Stimulated activated CD8-positive, alpha-beta memory T cell treated with anti-CD3 and anti-CD28 coated beads, Interleukin-15, amount 100 ng/mL, for 1 hour (primary cell): Measurements from ENCODE around the gene BAIAP2L1.
A peak's percentile ranks its signal among the peaks of the same experiment; 100 is the strongest.

ENCODE experiments used
- DNase-seq: peaks from one replicate; pipeline ENCODE4 v3.0.0-alpha.2; 2020; ENCODE audit warnings: low read depth

BAIAP2L1 gene

DNA sequence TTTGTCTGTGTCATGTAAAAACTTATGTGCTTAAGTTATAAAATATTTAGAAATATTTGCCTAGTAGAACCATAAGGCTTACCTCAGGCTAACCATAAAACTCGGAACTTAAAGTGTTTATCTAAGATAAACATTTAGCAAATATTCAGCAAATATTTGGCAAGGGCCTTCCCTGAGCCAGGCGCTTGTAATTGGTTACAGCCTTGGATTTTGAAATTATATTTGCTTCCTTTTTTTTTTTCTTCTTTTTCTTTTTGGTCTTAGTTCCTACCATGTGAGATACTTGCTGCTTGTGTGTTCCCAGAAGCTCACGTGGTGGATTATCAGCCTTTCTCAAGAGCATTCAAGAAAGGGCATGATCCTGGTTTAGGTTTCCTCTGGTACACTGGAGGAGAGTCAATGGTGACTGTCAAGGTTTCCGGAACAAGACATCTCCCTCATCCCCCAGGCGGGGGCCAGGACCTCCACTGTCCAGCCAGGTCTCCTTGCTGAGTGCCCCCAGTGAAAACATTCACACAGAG is 124.6 kb downstream of the BAIAP2L1 start:
- DNase-seq, result no peak

DNA sequence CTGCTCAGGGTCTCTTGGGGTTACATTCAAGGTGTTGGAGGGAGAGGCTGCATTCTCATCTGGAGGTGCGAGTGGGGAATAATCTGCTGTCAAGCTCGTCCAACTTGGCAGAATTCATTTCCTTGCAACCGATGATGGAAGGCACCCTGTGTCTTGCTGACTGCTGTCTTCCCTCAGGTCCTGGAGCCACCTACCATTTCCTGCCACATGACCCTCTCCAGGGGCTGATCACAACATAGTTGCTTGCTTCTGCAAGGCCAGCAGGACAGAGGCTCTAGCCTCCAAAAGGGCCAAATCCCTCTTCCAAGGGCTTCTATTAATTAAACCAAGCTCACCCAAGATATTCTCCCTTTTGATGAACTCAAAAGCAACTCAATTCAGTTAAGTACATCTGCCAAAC is 133.6 kb downstream of the BAIAP2L1 start:
- DNase-seq, result no peak

DNA sequence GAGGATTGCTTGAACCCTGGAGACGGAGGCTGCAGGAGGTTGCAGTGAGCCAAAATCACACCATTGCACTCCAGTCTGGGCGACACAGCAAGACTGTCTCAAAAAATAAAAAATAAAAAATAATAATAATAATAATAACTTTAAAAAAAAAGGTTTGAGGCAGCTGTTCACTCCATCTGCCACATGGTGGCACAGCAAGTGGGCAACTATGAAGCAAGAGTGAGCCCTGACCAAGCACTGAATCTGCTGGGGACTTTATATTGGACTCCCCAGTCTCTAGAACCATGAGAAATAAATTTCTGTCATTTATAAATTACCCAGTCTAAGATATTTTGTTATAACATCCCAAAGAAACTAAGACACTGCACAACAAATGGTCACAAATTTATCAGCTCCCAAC is 134.1 kb downstream of the BAIAP2L1 start:
- DNase-seq, result no peak

DNA sequence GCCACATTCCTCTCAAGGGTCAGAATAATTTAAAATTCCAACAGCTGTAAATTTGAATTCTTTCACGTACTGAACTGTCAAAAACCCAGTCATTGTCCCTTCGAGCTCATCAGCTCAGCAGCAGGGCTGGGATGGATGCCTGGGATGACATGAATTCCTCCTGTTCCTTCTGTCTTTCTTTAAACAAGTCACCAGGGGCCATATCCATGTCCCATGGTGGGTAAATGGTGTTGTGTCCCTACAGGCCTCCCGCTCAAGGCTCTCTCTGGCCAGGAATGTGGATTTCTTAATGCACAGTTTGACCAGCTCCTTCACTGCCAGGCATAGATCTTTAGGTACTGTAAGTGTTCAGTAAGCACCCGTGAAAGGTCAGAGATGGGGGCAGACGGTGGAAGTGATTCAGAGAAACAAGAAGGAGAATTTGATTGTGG is 135.0 kb downstream of the BAIAP2L1 start:
- DNase-seq, result no peak

DNA sequence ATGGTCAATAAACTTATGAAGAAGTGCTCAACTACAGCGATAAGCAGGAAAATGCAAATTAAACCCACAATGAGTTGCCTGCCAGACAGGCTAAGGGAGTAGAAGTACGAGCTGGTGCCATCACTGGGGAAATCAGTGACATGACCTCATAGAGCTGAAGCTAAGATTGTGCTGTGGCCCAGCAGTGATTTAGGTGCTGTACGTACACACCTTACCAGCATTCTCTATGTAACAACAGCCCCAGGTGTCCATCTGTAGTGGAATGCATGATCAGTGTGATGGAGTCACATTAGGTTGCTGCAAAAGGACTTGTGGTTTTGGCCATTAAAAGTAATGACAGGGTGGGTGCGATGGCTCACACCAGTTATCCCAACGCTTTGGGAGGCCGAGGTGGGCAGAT is 143.2 kb downstream of the BAIAP2L1 start:
- no peak for DNase-seq

DNA sequence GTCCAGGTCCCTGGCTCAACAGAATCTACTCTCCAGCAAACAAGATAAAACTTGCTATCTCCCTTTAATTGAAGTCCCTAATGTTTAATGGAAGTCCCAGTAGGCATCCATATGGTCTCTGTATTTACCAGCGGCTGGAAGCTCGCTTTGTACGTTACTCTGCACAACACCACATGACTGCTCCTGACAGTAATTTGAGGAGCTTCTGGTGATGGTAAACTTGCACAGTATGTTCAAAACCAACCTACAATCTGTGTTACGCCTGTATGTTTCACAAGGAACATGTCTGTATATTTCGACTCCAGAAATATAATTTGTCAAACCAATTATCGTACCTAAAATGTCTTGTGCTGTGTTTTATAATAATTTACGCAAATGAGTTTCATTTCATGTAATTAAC is 144.5 kb downstream of the BAIAP2L1 start:
- DNase-seq, result no peak

DNA sequence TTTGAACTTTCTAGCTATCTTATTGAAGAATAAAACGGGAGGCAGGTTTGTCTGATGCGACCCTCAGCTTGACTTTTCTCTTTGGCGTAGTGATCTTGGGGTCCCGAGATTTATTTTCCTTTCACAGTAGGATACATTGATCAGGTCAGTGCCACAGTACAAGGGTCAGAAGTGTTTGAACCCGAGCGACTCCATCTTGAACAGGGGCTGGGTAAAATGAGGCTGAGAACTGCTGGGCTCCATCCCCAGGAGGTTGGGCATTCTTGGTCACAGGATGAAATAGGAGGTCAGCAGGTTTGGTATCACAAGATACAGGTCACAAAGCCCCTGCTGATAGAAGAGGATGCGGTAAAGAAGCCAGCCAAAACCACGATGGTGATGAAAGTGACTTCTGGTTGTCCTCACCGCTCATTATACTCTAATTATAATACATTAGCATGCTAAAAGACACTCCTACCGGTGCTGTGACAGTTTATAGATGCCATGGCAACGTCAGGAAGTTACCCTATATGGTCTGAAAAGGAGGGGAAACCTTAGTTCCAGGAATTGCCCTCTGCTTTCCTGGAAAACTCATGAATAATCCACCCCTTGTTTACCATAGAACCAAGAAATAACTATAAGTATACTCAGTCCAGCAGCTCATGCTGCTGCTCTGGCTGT is 145.8 kb downstream of the BAIAP2L1 start:
- no peak for DNase-seq

DNA sequence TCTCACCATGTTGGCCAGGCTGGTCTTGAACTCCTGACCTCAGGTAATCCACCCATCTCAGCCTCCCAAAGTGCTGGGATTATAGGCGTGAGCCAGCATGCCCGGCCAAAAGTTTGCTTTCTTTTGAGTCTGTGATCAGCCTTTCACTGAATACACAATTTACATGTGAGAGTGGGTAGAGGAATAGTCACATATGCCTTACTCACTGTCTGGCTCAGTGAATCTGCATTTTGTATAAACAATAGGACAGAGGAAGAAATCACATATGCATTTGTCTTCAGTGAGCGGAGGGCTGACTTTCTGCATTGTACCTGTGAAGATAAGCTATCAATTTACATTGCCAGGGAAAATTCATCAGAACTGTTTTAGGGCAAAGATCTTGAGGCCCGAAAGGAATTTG is 146.4 kb downstream of the BAIAP2L1 start:
- no peak for DNase-seq

DNA sequence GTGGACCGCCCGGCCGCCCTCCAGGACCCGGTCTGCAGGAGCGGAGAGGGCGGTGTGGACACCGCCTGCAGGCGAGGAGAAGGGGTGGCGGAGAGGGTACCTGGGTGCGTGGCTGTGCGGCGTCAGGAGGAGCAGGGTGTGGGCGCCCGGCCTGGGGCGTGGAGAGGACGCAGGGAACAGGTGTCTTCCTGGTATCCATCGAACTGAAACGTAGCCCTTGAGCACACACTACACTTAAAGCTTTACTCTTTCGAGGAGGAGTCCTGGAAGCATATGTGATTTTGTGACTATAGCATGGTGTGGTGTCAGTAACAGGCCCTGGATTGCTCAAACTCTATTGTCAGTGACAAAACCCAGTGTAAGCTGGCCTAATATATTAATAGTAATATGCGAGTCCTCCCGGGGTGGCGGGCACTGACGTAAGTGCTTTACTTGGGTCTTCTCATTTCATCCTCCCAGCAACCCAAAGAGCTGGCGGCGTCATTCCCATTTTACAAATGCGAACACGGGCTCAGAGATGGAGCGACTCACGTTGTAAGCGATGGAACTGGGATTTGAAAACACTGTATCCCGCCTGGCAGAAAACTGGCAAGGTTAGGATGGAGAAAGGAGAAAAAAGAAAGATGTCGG is 148.3 kb downstream of the BAIAP2L1 start:
- DNase-seq, result no peak

DNA sequence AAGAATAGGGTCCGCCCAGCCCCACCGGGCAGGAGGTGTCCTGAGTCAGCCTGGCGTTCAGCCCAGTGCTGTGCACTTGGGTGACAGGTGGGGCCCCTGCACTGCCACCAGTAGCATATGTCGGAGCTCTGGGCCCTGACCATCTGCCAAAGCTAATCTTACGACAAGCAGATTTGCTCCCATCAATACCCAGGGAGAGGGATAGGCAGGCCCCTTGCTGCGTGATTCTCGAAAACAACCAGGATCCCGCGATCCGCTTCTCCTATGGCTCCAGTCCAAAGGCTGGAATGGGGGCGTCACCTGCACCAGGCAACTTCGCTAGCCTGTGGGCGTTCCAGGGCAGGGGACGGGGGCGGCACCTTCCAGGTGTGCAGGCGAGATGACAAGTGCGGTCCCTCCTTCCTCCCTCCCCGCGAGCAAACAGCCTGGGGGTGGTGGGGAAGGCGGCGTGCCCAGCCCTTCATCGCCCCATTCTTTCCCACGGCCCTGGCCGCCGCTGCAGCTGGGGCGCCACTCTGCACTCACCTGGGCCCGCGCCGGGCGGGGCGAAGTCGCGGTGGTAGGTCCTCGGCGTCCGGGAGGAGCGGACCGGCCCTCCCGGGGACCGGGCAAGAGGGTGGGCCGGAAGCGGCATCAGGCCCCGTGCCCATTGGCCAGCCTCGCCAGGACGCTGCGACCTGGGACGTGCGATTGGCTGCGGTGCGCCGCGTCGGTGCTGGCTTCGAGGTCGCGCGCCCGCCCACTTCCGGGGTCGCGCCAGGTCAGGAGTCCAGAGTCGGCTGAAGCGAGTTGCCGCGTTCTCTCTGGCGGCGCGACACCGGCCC is 149.1 kb downstream of the BAIAP2L1 start, which contains the start of gene TECPR1:
TSS of gene TECPR1 (minus strand) at position 632 of the 824 bp plus-strand sequence. CDS start 6,086 bp downstream, outside the sequence.
- peak; percentile 63 for DNase-seq

DNA sequence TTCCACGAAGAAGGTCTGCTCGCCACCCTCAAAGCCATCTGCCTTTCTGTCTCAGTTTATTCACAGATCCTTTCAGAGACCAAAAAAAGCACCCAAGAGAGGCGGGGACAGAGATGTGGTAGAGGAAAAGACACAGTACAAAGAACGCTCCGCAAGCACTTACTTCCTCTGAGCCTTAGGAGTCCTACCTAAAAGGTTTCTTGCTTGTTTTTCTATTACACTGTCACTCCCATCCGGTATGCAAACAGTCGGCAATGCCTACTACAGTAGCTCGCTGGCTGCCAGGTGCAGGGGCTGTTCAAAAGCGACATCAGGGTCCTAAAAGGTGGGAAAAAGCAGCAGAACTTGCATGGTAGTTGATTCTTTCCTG is 149.7 kb downstream of the BAIAP2L1 start:
- no peak for DNase-seq

DNA sequence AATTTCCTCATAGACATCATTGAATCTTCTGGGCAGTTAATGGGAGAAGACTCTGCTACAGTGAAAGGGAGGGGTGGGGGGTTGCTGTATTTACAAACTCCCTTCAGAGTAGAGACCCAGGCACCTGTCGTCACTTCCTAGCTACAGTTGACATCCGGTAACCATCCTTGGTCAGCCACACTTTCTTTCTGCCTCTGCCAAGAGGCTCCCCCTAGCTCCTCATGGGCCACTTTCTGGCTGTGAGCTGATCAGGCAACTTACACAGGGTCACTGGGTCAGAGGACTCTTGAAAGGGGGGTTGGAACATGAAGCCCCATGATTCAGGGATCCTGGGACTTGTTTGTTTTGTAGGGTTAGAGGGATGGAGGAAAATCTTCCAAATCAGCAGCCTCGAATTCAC is 150.1 kb downstream of the BAIAP2L1 start:
- DNase-seq, result no peak

DNA sequence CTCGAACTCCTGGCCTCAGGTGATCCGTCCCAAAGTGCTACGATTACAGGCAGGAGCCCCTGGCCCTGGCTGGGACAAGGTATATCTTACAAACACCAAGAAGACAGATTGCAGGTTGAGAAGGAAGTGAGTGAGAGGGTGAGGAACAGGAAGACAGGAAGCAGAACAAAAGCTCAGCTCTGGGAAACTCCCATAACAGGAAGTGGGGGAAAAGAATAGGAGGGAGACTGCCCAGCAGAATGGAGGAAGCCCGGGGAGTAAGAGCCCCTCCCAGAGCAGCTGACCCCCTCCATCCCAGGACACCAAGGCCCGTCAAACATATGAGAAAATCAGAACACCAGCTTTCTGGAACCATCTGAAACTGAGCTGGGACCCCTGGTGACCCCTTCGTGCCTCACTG is 151.8 kb downstream of the BAIAP2L1 start:
- DNase-seq, result no peak

DNA sequence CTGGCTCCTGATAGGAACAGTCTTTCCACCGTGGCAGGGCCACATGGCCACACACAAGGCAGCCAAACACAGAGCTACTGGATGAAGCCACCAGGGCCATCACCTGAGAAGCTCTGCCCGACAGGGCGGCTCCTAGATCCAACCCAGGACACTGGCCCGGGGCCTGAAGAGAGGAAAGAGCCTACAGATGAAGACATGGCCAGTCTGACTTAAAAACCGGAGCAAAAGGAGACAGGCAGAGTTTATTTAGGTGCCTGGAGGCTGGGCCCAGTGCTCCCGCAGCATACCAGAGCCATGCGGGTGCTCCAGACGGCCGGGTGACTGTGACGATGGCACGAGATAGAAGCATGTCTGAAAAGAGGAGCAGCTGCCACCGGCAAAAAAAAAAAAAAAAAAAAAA is 152.7 kb downstream of the BAIAP2L1 start:
- DNase-seq, result no peak

DNA sequence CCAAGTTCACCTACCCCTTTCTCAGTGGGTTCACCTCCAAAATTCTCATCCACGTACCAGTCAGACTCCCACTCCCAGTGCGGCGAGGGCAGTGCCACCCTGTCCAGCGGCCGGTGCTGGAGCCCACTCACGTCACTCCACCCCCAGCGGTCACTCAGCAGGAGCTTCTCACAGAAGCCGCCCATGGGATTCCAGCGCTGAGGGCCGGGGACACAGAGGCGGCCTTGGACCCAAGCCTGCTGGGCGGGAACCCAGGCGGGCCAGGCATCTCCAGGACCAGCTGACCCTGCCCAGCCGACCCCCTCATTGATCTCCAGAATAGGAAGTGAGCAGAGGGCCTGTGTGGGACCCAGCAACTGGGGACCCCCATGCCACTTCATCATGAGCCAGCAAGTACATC is 156.0 kb downstream of the BAIAP2L1 start:
- DNase-seq, result no peak

DNA sequence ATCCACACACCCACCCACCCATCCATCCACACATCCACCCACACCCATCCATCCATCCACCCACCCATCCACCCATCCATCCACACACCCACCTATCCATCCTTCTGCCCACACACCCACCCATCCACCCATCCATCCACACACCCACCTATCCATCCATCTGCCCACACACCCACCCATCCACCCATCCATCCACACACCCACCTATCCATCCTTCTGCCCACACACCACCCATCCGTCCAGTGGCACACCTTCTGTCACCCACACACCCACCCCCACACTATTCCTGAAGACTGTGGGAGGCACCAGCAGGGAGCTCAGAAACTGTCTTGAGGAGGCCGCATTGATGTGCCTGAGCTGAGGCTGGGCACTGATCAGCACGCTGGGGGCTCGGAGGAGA is 158.0 kb downstream of the BAIAP2L1 start:
- no peak for DNase-seq

DNA sequence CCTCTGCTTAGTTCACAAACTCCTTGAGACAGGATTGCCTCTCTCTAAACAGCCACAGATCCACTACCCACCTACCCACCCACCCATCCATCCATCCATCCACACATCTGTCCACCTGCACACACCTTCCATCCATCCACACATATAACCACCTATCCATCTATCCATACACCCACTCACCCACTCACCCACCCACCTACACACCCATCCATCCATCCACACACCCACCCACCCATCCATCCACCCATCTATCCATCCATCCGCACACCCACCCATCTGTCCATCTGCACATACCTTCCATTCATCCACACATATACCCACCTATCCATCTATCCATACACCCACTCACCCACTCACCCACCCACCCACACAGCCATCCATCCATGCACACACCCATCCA is 158.5 kb downstream of the BAIAP2L1 start:
- DNase-seq, result no peak

DNA sequence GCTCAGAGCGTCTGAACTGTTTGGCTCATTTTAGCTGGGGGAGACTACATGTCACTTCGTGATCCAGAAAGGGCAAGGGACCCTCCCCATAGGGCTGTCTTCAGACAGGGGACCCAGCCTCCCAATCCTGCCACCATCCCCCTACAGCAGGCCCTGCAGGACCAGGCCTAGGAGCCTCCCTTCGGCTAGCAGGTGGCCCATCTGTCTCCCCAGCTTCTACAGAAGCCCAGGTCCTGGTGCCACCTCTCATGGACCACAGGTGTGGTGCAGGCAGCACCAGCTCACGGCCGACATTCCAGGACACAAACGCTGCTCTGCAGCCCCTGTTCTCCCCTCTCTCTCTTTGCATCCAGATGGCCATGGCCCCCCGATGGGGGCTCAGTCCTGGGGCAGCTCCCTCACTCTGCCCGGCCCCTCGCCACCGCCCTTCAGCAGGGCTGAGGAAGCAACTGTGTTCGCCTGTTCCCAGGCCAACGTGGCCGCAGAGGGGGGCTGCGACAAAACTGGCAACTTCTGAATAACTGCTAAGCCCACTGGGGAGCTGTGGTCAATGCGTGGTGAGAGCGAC is 159.1 kb downstream of the BAIAP2L1 start:
- no peak for DNase-seq
